A549 (cell line): Measurements from ENCODE around the gene RCAN3. TPM values are rescaled to one million over a fixed set of nuclear protein-coding genes. Genes with fewer than 3 reads are reported as not detected.

Source experiments
- ATAC-seq, 2 experiments: fragments of 200-7000 bp in 1 of 2; fragments of >200 bp in 1 of 2; cut with Nextera tagmentation in 1 of 2; cut with Tn5 transposase in 1 of 2; 3 replicates each; pipeline versions ENCODE4 v1.8.0 to v1.9.1; 2018 to 2020; ENCODE audit warnings: mild to moderate bottlenecking in 1 of 2, moderate library complexity in 1 of 2
- CTCF ChIA-PET: fragments of 300-600 bp; sonication (Branson Sonifier 250); formaldehyde crosslinking; extraction: SDS; loops from one replicate; lab custom pipeline; 2021; ENCODE audit warnings: antibody characterized with exemption, inconsistent platforms; lab: Yijun Ruan, JAX
- POLR2A ChIA-PET: fragments of 350-600 bp; formaldehyde crosslinking; extraction: SDS; loops from one replicate; lab custom pipeline; 2021; ENCODE audit warnings: antibody characterized with exemption, inconsistent platforms; lab: Yijun Ruan, JAX
- DNase-seq, 2 experiments: peaks; one replicate each; pipeline versions ENCODE4 v3.0.0 to v3.0.0-alpha.2; 2011 to 2016; ENCODE audit warnings: low read depth in 1 of 2, low spot score in 1 of 2
- FAIRE-seq: peaks from 2 replicates; lab custom pipeline; 2011; peaks lifted over from hg19 to GRCh38; lab: Jason Lieb, UNC
- H3K27ac ChIP-seq, 2 experiments: fragments of >200 bp; sonication (Bioruptor Twin); formaldehyde crosslinking; 3 replicates each; pipeline ENCODE4 v1.5.1; 2016 to 2017
- H3K4me1 ChIP-seq: fragments of >200 bp; sonication (Bioruptor Twin); formaldehyde crosslinking; 3 replicates; pipeline ENCODE4 v1.6.1; 2016
- H3K4me2 ChIP-seq: fragments of >200 bp; sonication (Bioruptor Twin); formaldehyde crosslinking; 3 replicates; pipeline ENCODE4 v1.6.1; 2016
- H3K4me3 ChIP-seq: fragments of >200 bp; sonication (Bioruptor Twin); formaldehyde crosslinking; 3 replicates; pipeline ENCODE4 v1.5.1; 2016
- H3K9me3 ChIP-seq: fragments of >200 bp; sonication (Bioruptor Twin); formaldehyde crosslinking; 3 replicates; pipeline ENCODE4 v1.6.1; 2016
- CEBPB ChIP-seq, 2 experiments: fragments of >200 bp in 1 of 2; sonication (Bioruptor Twin) in 1 of 2; formaldehyde crosslinking in 1 of 2; IDR thresholded peaks; 2 replicates each; pipeline ENCODE4 v1.6.1; 2012 to 2016
- CHD4 ChIP-seq: fragments of 200-600 bp; sonication (generic); IDR thresholded peaks from 2 replicates; pipeline ENCODE4 v1.6.1; 2016; ENCODE audit warnings: antibody characterized with exemption, mild to moderate bottlenecking, borderline replicate concordance
- EHMT2 ChIP-seq: fragments of 200-600 bp; sonication (generic); IDR thresholded peaks from 2 replicates; pipeline ENCODE4 v1.6.1; 2016; ENCODE audit warnings: antibody characterized with exemption, low read depth, mild to moderate bottlenecking, moderate library complexity
- EP300 ChIP-seq, 2 experiments: fragments of >200 bp; sonication (Bioruptor Twin); formaldehyde crosslinking; IDR thresholded peaks; 2 replicates in 1 of 2; 3 replicates in 1 of 2; pipeline ENCODE4 v1.6.1; 2016 to 2017
- FOSB ChIP-seq: fragments of 250-450 bp; sonication (Bioruptor Pico); IDR thresholded peaks from 2 replicates; pipeline ENCODE4 v1.5.0; 2020; ENCODE audit warnings: mild to moderate bottlenecking, moderate library complexity
- FOSL2 ChIP-seq, 2 experiments: fragments of 450-650 bp in 1 of 2; fragments of >200 bp in 1 of 2; sonication (Bioruptor Twin) in 1 of 2; formaldehyde crosslinking; IDR thresholded peaks; 2 replicates each; pipeline versions ENCODE4 v1.5.0 to v1.6.1; 2016 to 2020; ENCODE audit warnings: mild to moderate bottlenecking in 1 of 2, moderate library complexity in 1 of 2
- HEYL ChIP-seq: fragments of 250-450 bp; sonication (Bioruptor Pico); IDR thresholded peaks from 2 replicates; pipeline ENCODE4 v1.8.0; 2021; ENCODE audit warnings: mild to moderate bottlenecking, moderate library complexity
- HOXA7 ChIP-seq: fragments of 250-450 bp; sonication (Bioruptor Pico); IDR thresholded peaks from 2 replicates; pipeline ENCODE4 v1.5.0; 2020; ENCODE audit warnings: mild to moderate bottlenecking, moderate library complexity
- HOXB5 ChIP-seq: fragments of 250-450 bp; sonication (Bioruptor Pico); IDR thresholded peaks from 2 replicates; pipeline ENCODE4 v1.5.0; 2020; ENCODE audit warnings: mild to moderate bottlenecking, moderate library complexity
- JUNB ChIP-seq: fragments of >200 bp; sonication (Bioruptor Twin); formaldehyde crosslinking; IDR thresholded peaks from 2 replicates; pipeline ENCODE4 v1.6.1; 2016
- MAZ ChIP-seq: fragments of 150-350 bp; IDR thresholded peaks from 2 replicates; pipeline ENCODE4 v1.6.1; 2014; ENCODE audit warnings: antibody characterized with exemption, low read depth, low read length, borderline replicate concordance
- MYC ChIP-seq: IDR thresholded peaks from 2 replicates; pipeline ENCODE4 v1.6.1; 2012; ENCODE audit warnings: mild to moderate bottlenecking, inconsistent platforms, low read length, improper control_type of control experiment, borderline replicate concordance
- NFE2L2 ChIP-seq: fragments of 150-350 bp; conservative IDR thresholded peaks from 2 replicates; pipeline ENCODE4 v1.6.1; 2014; ENCODE audit warnings: low read length
- NPAS2 ChIP-seq: fragments of 250-450 bp; sonication (Bioruptor Pico); IDR thresholded peaks from 2 replicates; pipeline ENCODE4 v1.8.0; 2022; ENCODE audit warnings: mild to moderate bottlenecking, moderate library complexity, borderline replicate concordance
- PHF8 ChIP-seq: fragments of 200-600 bp; sonication (generic); IDR thresholded peaks from 2 replicates; pipeline ENCODE4 v1.6.1; 2016; ENCODE audit warnings: low read depth, mild to moderate bottlenecking, antibody characterized with exemption, moderate library complexity, borderline replicate concordance
- POLR2A ChIP-seq: IDR thresholded peaks from 2 replicates; pipeline ENCODE4 v1.6.1; 2012; ENCODE audit warnings: mild to moderate bottlenecking, low read length
- POLR2AphosphoS2 ChIP-seq: conservative IDR thresholded peaks from 2 replicates; pipeline ENCODE4 v1.6.1; 2012; ENCODE audit warnings: low read length, improper control_type of control experiment, inconsistent platforms
- RCOR1 ChIP-seq: fragments of 150-350 bp; IDR thresholded peaks from 2 replicates; pipeline ENCODE4 v1.6.1; 2014; ENCODE audit warnings: antibody characterized with exemption, low read length, low read depth
- RNF2 ChIP-seq: fragments of 200-600 bp; sonication (generic); IDR thresholded peaks from 2 replicates; pipeline ENCODE4 v1.6.1; 2016; ENCODE audit warnings: low read depth, mild to moderate bottlenecking, antibody characterized with exemption, moderate library complexity, borderline replicate concordance
- SMC3 ChIP-seq: fragments of >200 bp; sonication (Bioruptor Twin); formaldehyde crosslinking; IDR thresholded peaks from 3 replicates; pipeline ENCODE4 v1.6.1; 2018; ENCODE audit warnings: inconsistent platforms
- SREBF2 ChIP-seq: fragments of 450-650 bp; IDR thresholded peaks from 2 replicates; pipeline ENCODE4 v1.6.1; 2014; ENCODE audit warnings: mild to moderate bottlenecking, moderate library complexity
- ZNF302 ChIP-seq: fragments of 250-450 bp; sonication (Bioruptor Pico); IDR thresholded peaks from 2 replicates; pipeline ENCODE4 v1.9.0; 2021; ENCODE audit warnings: inconsistent platforms, mild to moderate bottlenecking, moderate library complexity
- ZSCAN20 ChIP-seq: fragments of 250-450 bp; sonication (Bioruptor Pico); IDR thresholded peaks from 2 replicates; pipeline ENCODE4 v1.8.0; 2022; ENCODE audit warnings: mild to moderate bottlenecking, moderate library complexity
- polyA plus RNA-seq, 4 experiments: library from polyadenylated mRNA; depleted of rRNA in 3 of 4; stranded (reverse); fragments of >200 nt; fragmentation: RNase III in 1 of 4; extraction: RNeasy Plus Mini Kit Qiagen cat#74134 plus additional on column Dnase treatment in 1 of 4; gene quantifications; 2 replicates in 3 of 4; 3 replicates in 1 of 4; pipeline ENCODE4 v1.2.3, GENCODE V29; 2011 to 2017
- TF ChIP-seq, protein P1 (sequence below): fragments of 200-600 bp; sonication (generic); IDR thresholded peaks from 2 replicates; pipeline ENCODE4 v1.6.1; 2016; ENCODE audit warnings: antibody characterized with exemption, mild to moderate bottlenecking, moderate library complexity
- TF ChIP-seq, protein P2 (sequence below): fragments of >200 bp; sonication (Bioruptor Twin); formaldehyde crosslinking; IDR thresholded peaks from 3 replicates; pipeline ENCODE4 v1.6.1; 2016
- TF ChIP-seq, protein P3 (sequence below): fragments of 250-450 bp; sonication (Bioruptor Pico); IDR thresholded peaks from 2 replicates; pipeline ENCODE4 v1.5.0; 2020; ENCODE audit warnings: low read depth, mild to moderate bottlenecking, moderate library complexity
- TF ChIP-seq, protein P4 (sequence below): IDR thresholded peaks from 2 replicates; pipeline ENCODE4 v1.6.1; 2012; ENCODE audit warnings: low read depth, borderline replicate concordance
- TF ChIP-seq, protein P5 (sequence below): fragments of >200 bp; sonication (Bioruptor Twin); formaldehyde crosslinking; IDR thresholded peaks from 2 replicates; pipeline ENCODE4 v1.6.1; 2016

RCAN3 gene
- polyA plus RNA-seq, 2 of the 4 experiments (the other 2 are of a cell fraction) = 7.4 to 14.6 TPM

DNA sequence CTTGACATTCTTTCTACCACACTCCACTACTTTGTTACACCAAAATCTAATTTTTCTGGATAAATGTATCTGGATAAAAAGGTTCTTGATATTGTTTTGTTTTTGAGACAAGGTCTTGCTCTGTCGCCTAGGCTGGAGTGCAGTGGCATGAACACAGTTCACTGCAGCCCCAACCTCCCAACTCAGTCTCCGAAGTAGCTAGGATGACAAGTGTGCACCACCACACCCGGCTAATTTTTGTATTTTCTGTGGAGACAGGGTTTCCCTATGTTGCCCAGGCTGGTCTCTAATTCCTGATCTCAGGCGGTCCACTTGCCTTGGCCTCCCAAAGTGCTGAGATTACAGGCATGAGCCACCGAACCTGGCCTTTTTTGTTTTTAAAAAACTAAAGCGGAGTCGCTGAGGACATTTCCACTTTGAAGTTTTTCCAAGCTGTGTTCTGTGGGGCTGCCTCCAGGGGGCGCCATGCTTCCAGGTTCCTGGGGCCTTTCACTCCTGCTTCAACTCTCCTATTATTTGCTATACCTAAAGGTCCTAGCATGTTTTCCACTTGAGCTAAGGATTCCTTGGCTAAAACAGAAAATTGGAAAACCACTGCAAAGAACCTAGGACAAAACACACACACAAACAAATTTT lies 39.2 kb downstream of the RCAN3 start (continued):
- TF ChIP-seq, protein P1, sequence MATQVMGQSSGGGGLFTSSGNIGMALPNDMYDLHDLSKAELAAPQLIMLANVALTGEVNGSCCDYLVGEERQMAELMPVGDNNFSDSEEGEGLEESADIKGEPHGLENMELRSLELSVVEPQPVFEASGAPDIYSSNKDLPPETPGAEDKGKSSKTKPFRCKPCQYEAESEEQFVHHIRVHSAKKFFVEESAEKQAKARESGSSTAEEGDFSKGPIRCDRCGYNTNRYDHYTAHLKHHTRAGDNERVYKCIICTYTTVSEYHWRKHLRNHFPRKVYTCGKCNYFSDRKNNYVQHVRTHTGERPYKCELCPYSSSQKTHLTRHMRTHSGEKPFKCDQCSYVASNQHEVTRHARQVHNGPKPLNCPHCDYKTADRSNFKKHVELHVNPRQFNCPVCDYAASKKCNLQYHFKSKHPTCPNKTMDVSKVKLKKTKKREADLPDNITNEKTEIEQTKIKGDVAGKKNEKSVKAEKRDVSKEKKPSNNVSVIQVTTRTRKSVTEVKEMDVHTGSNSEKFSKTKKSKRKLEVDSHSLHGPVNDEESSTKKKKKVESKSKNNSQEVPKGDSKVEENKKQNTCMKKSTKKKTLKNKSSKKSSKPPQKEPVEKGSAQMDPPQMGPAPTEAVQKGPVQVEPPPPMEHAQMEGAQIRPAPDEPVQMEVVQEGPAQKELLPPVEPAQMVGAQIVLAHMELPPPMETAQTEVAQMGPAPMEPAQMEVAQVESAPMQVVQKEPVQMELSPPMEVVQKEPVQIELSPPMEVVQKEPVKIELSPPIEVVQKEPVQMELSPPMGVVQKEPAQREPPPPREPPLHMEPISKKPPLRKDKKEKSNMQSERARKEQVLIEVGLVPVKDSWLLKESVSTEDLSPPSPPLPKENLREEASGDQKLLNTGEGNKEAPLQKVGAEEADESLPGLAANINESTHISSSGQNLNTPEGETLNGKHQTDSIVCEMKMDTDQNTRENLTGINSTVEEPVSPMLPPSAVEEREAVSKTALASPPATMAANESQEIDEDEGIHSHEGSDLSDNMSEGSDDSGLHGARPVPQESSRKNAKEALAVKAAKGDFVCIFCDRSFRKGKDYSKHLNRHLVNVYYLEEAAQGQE = no peak
- peak; percentile 21; the same call in 1 of the 2 replicates for TF ChIP-seq CHD4
- TF ChIP-seq MYC = no peak
- TF ChIP-seq SMC3 = peak; percentile 55
- no peak for TF ChIP-seq CEBPB (IDR thresholded peaks at IDR 0.05)

DNA sequence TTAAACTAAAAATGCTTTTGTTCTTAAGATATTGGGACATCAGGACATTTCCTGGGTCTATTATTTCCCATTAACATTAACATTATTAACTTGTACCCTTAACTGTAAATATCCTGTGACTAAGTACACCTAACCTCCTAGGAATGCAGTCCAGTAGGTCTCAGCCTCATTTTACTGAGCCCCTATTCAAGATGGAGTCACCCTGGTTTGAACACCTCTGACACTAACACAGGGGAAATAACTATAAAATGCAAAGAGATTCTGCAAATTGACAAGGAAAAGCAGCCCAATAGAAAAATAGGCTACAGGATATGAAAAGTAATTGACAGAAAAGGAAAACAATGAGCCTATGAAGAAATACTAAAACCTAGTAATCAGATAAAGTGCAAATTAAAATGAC lies 41.6 kb downstream of the RCAN3 start:
- Histone ChIP-seq H3K4me2 (peak overlapping the region; percentile 28; the same call in 1 of the 3 replicates), H3K27ac (0 out of 6 replicates have a peak overlapping the region, but pooled peaks of 1 of the 2 experiments have one; percentile 18), H3K4me3 (no peak overlapping the region), H3K9me3 (no peaks in the 10 kb centered on the region), H3K4me1 (peaks cover 52% of the 10 kb centered on the region)
- ChIA-PET CTCF (no interaction called here), POLR2A (no interaction called here)
- no peak for ATAC-seq
- no peak for DNase-seq
- FAIRE-seq = no peak
- TF ChIP-seq HEYL (CRISPR knock-in tag) (0 out of 2 replicates have a peak, but pooled peaks have one; percentile 40), HOXB5 (CRISPR knock-in tag) (peak; percentile 64; the same call in 1 of the 2 replicates), NPAS2 (CRISPR knock-in tag) (no peak), FOSB (CRISPR knock-in tag) (no peak), HOXA7 (CRISPR knock-in tag) (no peak), PHF8 (no peak), RCOR1 (no peak), SREBF2 (no peak), JUNB (no peak), MAZ (no peak), POLR2A (no peak), EHMT2 (no peak), POLR2AphosphoS2 (no peak), EP300 (IDR thresholded peaks at IDR 0.05) (no peak), ZNF302 (CRISPR knock-in tag) (peak; percentile 72; the same call in 1 of the 2 replicates), ZSCAN20 (0 out of 2 replicates have a peak, but pooled peaks have one; percentile 36), FOSL2 (IDR thresholded peaks at IDR 0.05) (no peak), FOSL2 (CRISPR knock-in tag; IDR thresholded peaks at IDR 0.05) (no peak), NFE2L2 (no peak), RNF2 (no peak)
- TF ChIP-seq, protein P2, sequence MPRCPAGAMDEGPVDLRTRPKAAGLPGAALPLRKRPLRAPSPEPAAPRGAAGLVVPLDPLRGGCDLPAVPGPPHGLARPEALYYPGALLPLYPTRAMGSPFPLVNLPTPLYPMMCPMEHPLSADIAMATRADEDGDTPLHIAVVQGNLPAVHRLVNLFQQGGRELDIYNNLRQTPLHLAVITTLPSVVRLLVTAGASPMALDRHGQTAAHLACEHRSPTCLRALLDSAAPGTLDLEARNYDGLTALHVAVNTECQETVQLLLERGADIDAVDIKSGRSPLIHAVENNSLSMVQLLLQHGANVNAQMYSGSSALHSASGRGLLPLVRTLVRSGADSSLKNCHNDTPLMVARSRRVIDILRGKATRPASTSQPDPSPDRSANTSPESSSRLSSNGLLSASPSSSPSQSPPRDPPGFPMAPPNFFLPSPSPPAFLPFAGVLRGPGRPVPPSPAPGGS = no peak
- TF ChIP-seq, protein P1 = no peak
- TF ChIP-seq, protein P3, sequence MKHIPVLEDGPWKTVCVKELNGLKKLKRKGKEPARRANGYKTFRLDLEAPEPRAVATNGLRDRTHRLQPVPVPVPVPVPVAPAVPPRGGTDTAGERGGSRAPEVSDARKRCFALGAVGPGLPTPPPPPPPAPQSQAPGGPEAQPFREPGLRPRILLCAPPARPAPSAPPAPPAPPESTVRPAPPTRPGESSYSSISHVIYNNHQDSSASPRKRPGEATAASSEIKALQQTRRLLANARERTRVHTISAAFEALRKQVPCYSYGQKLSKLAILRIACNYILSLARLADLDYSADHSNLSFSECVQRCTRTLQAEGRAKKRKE (CRISPR knock-in tag) = peak; percentile 87
- TF ChIP-seq, protein P4, sequence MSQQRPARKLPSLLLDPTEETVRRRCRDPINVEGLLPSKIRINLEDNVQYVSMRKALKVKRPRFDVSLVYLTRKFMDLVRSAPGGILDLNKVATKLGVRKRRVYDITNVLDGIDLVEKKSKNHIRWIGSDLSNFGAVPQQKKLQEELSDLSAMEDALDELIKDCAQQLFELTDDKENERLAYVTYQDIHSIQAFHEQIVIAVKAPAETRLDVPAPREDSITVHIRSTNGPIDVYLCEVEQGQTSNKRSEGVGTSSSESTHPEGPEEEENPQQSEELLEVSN = no peak
- TF ChIP-seq, protein P5, sequence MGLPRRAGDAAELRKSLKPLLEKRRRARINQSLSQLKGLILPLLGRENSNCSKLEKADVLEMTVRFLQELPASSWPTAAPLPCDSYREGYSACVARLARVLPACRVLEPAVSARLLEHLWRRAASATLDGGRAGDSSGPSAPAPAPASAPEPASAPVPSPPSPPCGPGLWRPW = no peak
